Fibroblast of lung (primary cell): ENCODE results near the gene SLC43A1.

Experiments
- EZH2 ChIP-seq: IDR thresholded peaks from 2 replicates; pipeline ENCODE4 v1.5.1; 2012; ENCODE audit warnings: low read length, control low read depth, mild to moderate bottlenecking; ENCODE audit errors: missing control alignments
- TF ChIP-seq, protein P1 (sequence below), 2 donors: IDR thresholded peaks in 1 of 2; conservative IDR thresholded peaks in 1 of 2; 1 replicate in 1 of 2; 2 replicates in 1 of 2; pipeline ENCODE4 v1.5.1; 2011 to 2012; ENCODE audit warnings: low read length in 2 of 2, control low read depth in 1 of 2, inconsistent platforms in 1 of 2, low read depth in 1 of 2, mild to moderate bottlenecking in 1 of 2

DNA sequence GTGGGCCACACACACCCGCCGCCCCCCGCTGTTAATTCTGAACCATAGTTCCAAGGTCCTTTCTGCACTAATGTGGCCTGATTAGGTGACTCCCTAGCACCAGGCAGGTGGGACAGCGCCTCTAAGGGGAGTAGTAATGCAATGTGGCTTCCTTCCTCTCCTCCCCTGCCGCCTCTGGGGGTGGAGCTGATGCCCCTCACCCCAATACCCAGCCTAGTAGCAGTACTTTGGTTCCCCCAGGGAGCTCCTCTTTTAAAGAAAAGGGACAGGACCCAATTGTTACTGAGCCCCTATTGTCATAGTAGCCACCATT is 40.7 kb downstream of the SLC43A1 start:
- TF ChIP-seq, protein P1, sequence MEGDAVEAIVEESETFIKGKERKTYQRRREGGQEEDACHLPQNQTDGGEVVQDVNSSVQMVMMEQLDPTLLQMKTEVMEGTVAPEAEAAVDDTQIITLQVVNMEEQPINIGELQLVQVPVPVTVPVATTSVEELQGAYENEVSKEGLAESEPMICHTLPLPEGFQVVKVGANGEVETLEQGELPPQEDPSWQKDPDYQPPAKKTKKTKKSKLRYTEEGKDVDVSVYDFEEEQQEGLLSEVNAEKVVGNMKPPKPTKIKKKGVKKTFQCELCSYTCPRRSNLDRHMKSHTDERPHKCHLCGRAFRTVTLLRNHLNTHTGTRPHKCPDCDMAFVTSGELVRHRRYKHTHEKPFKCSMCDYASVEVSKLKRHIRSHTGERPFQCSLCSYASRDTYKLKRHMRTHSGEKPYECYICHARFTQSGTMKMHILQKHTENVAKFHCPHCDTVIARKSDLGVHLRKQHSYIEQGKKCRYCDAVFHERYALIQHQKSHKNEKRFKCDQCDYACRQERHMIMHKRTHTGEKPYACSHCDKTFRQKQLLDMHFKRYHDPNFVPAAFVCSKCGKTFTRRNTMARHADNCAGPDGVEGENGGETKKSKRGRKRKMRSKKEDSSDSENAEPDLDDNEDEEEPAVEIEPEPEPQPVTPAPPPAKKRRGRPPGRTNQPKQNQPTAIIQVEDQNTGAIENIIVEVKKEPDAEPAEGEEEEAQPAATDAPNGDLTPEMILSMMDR (conservative IDR thresholded peaks at IDR 0.05 in 1 of 2, IDR thresholded peaks at IDR 0.05 in 1 of 2; ENCODE audit: low read depth in 1 of 2, low read length in 2 of 2): no peak
- TF ChIP-seq EZH2: no peak
